ENCODE results near the gene CSNK1G1. TPM values are rescaled to one million over a fixed set of nuclear protein-coding genes. Genes with fewer than 3 reads are reported as not detected.

Gene CSNK1G1
- total RNA-seq, 1 experiment from 2014 or later, result 23.9 TPM

GRCh38 chr15:64256051-64256450, 99.9 kb downstream of the CSNK1G1 start:
- CTCF ChIA-PET, result no interaction called here
- no peak for DNase-seq
- intact Hi-C loops (cut with micrococcal nuclease; ENCODE audit: unreplicated experiment), result no loop called here
- Mint-ChIP-seq H3K27me3 (ENCODE audit: unreplicated experiment) (no peaks in the 10 kb centered on the region), H3K4me1 (ENCODE audit: low read depth, unreplicated experiment) (peaks cover 5% of the 10 kb centered on the region), H3K36me3 (ENCODE audit: insufficient read depth, unreplicated experiment) (no peaks in the 10 kb centered on the region), H3K4me3 (ENCODE audit: low read depth, unreplicated experiment) (no peak overlapping the region), H3K27ac (ENCODE audit: unreplicated experiment) (no peak overlapping the region), H3K9me3 (ENCODE audit: low read depth, unreplicated experiment) (no peaks in the 10 kb centered on the region)
- BruUV-seq (replicated peaks), result no TSS peak
- no peak for TF ChIP-seq CTCF (IDR thresholded peaks at IDR 0.05; ENCODE audit: unreplicated experiment)

- CTCF ChIA-PET, result interaction anchor here (0.6 kb wide), 1 partner anchor 653 kb away, joined by 7 read pairs; no protein-coding TSS in a partner anchor
- TF ChIP-seq CTCF (IDR thresholded peaks at IDR 0.05; ENCODE audit: unreplicated experiment), result no peak
- intact Hi-C loops (cut with micrococcal nuclease; ENCODE audit: unreplicated experiment), result no loop called here
- Mint-ChIP-seq H3K9me3 (ENCODE audit: low read depth, unreplicated experiment) (no peaks in the 10 kb centered on the region), H3K27me3 (ENCODE audit: unreplicated experiment) (no peaks in the 10 kb centered on the region), H3K4me3 (ENCODE audit: low read depth, unreplicated experiment) (no peak overlapping the region), H3K36me3 (ENCODE audit: insufficient read depth, unreplicated experiment) (peaks cover 15% of the 10 kb centered on the region), H3K4me1 (ENCODE audit: low read depth, unreplicated experiment) (peaks cover 47% of the 10 kb centered on the region), H3K27ac (ENCODE audit: unreplicated experiment) (no peak overlapping the region)
- BruUV-seq (replicated peaks), result no TSS peak
- no peak for DNase-seq
These were observed 104.3 kb downstream of the CSNK1G1 start for GRCh38 chr15:64251658-64252057.

- TF ChIP-seq CTCF (IDR thresholded peaks at IDR 0.05; ENCODE audit: unreplicated experiment), result no peak
- H3K36me3 Mint-ChIP-seq (ENCODE audit: insufficient read depth, unreplicated experiment), result peaks cover 15% of the 10 kb centered on the region
- CTCF ChIA-PET, result interaction anchor here (0.6 kb wide), 1 partner anchor 582 kb away, joined by 5 read pairs; no protein-coding TSS in a partner anchor
- no peak overlapping the region for H3K4me3 Mint-ChIP-seq (ENCODE audit: low read depth, unreplicated experiment)
- H3K27me3 Mint-ChIP-seq (ENCODE audit: unreplicated experiment), result no peaks in the 10 kb centered on the region
- intact Hi-C loops (cut with micrococcal nuclease; ENCODE audit: unreplicated experiment), result no loop called here
- H3K27ac Mint-ChIP-seq (ENCODE audit: unreplicated experiment), result no peak overlapping the region
- no peaks in the 10 kb centered on the region for H3K9me3 Mint-ChIP-seq (ENCODE audit: low read depth, unreplicated experiment)
- DNase-seq, result no peak
- peaks cover 52% of the 10 kb centered on the region for H3K4me1 Mint-ChIP-seq (ENCODE audit: low read depth, unreplicated experiment)
- BruUV-seq (replicated peaks), result no TSS peak
These were observed 104.9 kb downstream of the CSNK1G1 start for GRCh38 chr15:64251121-64251520.

- Mint-ChIP-seq H3K27ac (ENCODE audit: unreplicated experiment) (peak overlapping the region; percentile 67), H3K9me3 (ENCODE audit: low read depth, unreplicated experiment) (no peaks in the 10 kb centered on the region), H3K27me3 (ENCODE audit: unreplicated experiment) (no peaks in the 10 kb centered on the region), H3K4me1 (ENCODE audit: low read depth, unreplicated experiment) (peaks cover 53% of the 10 kb centered on the region), H3K36me3 (ENCODE audit: insufficient read depth, unreplicated experiment) (peaks cover 15% of the 10 kb centered on the region), H3K4me3 (ENCODE audit: low read depth, unreplicated experiment) (peak overlapping the region; percentile 14)
- no peak for TF ChIP-seq CTCF (IDR thresholded peaks at IDR 0.05; ENCODE audit: unreplicated experiment)
- BruUV-seq (replicated peaks), result no TSS peak
- DNase-seq, result no peak
- CTCF ChIA-PET, result no interaction called here
- intact Hi-C loops (cut with micrococcal nuclease; ENCODE audit: unreplicated experiment), result no loop called here
These were observed 105.9 kb downstream of the CSNK1G1 start for GRCh38 chr15:64249883-64250575.
